Tibial nerve (tissue), 4 donors: ENCODE results near the gene COPZ1. TPM values are rescaled to one million over a fixed set of nuclear protein-coding genes. Genes with fewer than 3 reads are reported as not detected.

Experiments used
- DNase-seq, 2 donors: peaks; one replicate each; pipeline ENCODE4 v3.0.0-alpha.2; 2019; ENCODE audit warnings: low spot score in 2 of 2
- H3K27ac ChIP-seq, 4 donors: fragments of 200-600 bp; sonication (generic) in 3 of 4; one replicate each; pipeline ENCODE4 v1.5.1; 2017 to 2019; ENCODE audit warnings: mild to moderate bottlenecking in 1 of 4
- H3K27me3 ChIP-seq, 2 donors: fragments of 200-600 bp; sonication (generic) in 1 of 2; one replicate each; pipeline versions ENCODE4 v1.5.1 to v1.6.0; 2017 to 2019
- H3K36me3 ChIP-seq, 3 donors: fragments of 200-600 bp; sonication (generic); one replicate each; pipeline ENCODE4 v1.5.1; 2018 to 2019
- H3K4me1 ChIP-seq, 4 donors: fragments of 200-600 bp; sonication (generic) in 3 of 4; one replicate each; pipeline ENCODE4 v1.5.1; 2017 to 2019
- H3K4me3 ChIP-seq, 4 donors: fragments of 200-600 bp; sonication (generic) in 3 of 4; one replicate each; pipeline ENCODE4 v1.5.1; 2017 to 2019; ENCODE audit warnings: mild to moderate bottlenecking in 1 of 4, moderate library complexity in 1 of 4
- H3K9me3 ChIP-seq, 4 donors: fragments of 200-600 bp; sonication (generic) in 3 of 4; one replicate each; pipeline ENCODE4 v1.5.1; 2017 to 2019
- CTCF ChIP-seq, 5 experiments: fragments of 200-600 bp in 3 of 5; fragments of 450-650 bp in 2 of 5; sonication (generic) in 3 of 5; IDR thresholded peaks; one replicate each; pipeline ENCODE4 v1.5.1; 2016 to 2019; ENCODE audit warnings: antibody characterized with exemption in 5 of 5, mild to moderate bottlenecking in 3 of 5, moderate library complexity in 2 of 5
- EP300 ChIP-seq, 2 donors: sonication (generic); formaldehyde crosslinking; IDR thresholded peaks; one replicate each; pipeline ENCODE4 v1.6.1; 2017; ENCODE audit warnings: antibody characterized with exemption in 2 of 2, mild to moderate bottlenecking in 1 of 2
- POLR2A ChIP-seq, 2 donors: fragments of 450-650 bp; IDR thresholded peaks; one replicate each; pipeline ENCODE4 v1.6.1; 2017; ENCODE audit warnings: antibody characterized with exemption in 2 of 2, mild to moderate bottlenecking in 2 of 2, moderate library complexity in 2 of 2
- WGBS, 2 donors: methylation state at CpG; one replicate each; pipeline ENCODE4 v1.1.5; 2018; 5-methylcytosine and 5-hydroxymethylcytosine counted together
- total RNA-seq, 4 donors: library from RNA; depleted of rRNA; stranded (reverse); fragments of >200 nt; gene quantifications; one replicate each; pipeline ENCODE4 v1.1.0, GENCODE V29; 2016

The COPZ1 gene
- total RNA-seq, 4 donors from 2014 or later, result 38.0 to 52.0 (median 43.6) TPM

DNA sequence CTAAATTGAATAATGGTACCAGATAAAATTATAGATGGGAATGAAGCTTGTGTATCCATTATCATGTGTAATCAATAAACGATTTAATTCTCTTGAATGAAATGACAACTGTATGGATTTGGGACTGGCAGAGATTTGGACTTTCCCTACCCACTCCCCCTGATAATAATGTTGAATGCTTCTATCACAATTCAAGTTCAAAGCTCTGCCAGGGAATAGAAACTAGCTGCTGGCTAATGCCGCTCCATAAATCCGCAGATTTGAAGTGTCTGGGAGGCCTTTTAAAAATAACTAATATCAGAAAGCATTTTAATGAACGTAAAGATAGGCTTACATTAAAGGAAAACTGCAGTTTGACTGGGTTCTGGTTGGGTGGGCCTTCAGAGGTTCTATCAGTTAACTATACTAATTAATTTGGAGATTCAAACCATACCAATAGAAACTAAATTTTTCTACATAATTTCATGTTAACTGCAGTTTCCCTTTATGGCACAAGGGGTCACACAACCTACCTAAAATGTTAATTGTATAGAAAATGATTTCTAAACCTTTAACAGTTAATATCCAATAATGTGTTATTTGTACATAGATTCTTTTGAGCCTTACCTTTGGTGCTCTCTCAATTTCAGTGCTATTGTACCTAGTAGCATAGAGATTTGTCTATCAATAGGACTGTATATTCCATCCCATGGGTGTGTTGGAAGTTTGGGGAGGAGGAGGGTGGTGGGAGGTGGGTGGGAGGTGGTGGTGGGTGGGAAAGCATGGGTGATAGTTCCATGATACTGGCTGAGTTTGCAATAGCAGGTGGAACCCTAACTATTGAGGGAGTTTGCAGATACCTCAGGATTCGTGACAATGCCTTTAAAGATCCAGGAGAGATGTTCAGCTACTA, 39.5 kb upstream of the COPZ1 start:
- whole genome bisulfite sequencing, 2 donors, result 52 to 62% methylated on average over 5 of the region's 5 CpGs
- peaks cover 0 to 76% (median 18%) of the 10 kb centered on the region in 3 donors for H3K36me3 ChIP-seq
- no peaks in the 10 kb centered on the region for H3K9me3 ChIP-seq
- TF ChIP-seq CTCF (IDR thresholded peaks at IDR 0.05) (peak in 2 of 5 experiments; percentile 13 to 22), EP300 (IDR thresholded peaks at IDR 0.05) (no peak), POLR2A (IDR thresholded peaks at IDR 0.05) (no peak)
- H3K27me3 ChIP-seq, result no peaks in the 10 kb centered on the region
- DNase-seq, result no peak
- H3K27ac ChIP-seq, result no peak overlapping the region
- H3K4me3 ChIP-seq, result no peak overlapping the region
- peaks cover 0 to 58% (median 36%) of the 10 kb centered on the region in 4 donors for H3K4me1 ChIP-seq

- Histone ChIP-seq H3K4me3 (no peak overlapping the region), H3K36me3 (peaks cover 0 to 76% (median 18%) of the 10 kb centered on the region in 3 donors), H3K27ac (no peak overlapping the region), H3K27me3 (no peaks in the 10 kb centered on the region), H3K4me1 (peaks cover 0 to 58% (median 35%) of the 10 kb centered on the region in 4 donors), H3K9me3 (no peaks in the 10 kb centered on the region)
- no peak for DNase-seq
- 66 to 68% methylated on average over 12 of the region's 12 CpGs for WGBS, 2 donors
- TF ChIP-seq CTCF (IDR thresholded peaks at IDR 0.05), result no peak
- no peak for TF ChIP-seq EP300 (IDR thresholded peaks at IDR 0.05)
- no peak for TF ChIP-seq POLR2A (IDR thresholded peaks at IDR 0.05)
Observed at GRCh38 chr12:54286042-54287030, 38.6 kb upstream of the COPZ1 start.

GRCh38 chr12:54287261-54288157, 37.4 kb upstream of the COPZ1 start:
- DNase-seq, result no peak
- TF ChIP-seq POLR2A (IDR thresholded peaks at IDR 0.05) (no peak), EP300 (IDR thresholded peaks at IDR 0.05) (no peak), CTCF (IDR thresholded peaks at IDR 0.05) (no peak)
- no peak overlapping the region for H3K27ac ChIP-seq
- no peak overlapping the region for H3K4me3 ChIP-seq
- peaks cover 0 to 66% (median 18%) of the 10 kb centered on the region in 3 donors for H3K36me3 ChIP-seq
- peaks cover 0 to 46% (median 27%) of the 10 kb centered on the region in 4 donors for H3K4me1 ChIP-seq
- WGBS, 2 donors, result 60 to 61% methylated on average over 8 of the region's 8 CpGs
- no peaks in the 10 kb centered on the region for H3K27me3 ChIP-seq
- no peaks in the 10 kb centered on the region for H3K9me3 ChIP-seq

- TF ChIP-seq CTCF (IDR thresholded peaks at IDR 0.05) (no peak), EP300 (IDR thresholded peaks at IDR 0.05) (no peak), POLR2A (IDR thresholded peaks at IDR 0.05) (no peak)
- Histone ChIP-seq H3K27ac (no peak overlapping the region), H3K36me3 (peaks cover 0 to 24% (median 0%) of the 10 kb centered on the region in 3 donors), H3K27me3 (no peaks in the 10 kb centered on the region), H3K9me3 (no peaks in the 10 kb centered on the region), H3K4me3 (no peak overlapping the region), H3K4me1 (peaks cover 0 to 16% (median 0%) of the 10 kb centered on the region in 4 donors)
- WGBS, 2 donors, result 90 to 91% methylated on average over 26 to 30 of the region's 30 CpGs
- DNase-seq, result no peak
Observed at GRCh38 chr12:54292083-54292930, 32.6 kb upstream of the COPZ1 start.
